HG02678 (cell line): ENCODE results near the gene GAS5.
"Not testable (repeated sequence)": the region's sequence is repeated elsewhere in the genome, so short reads cannot be mapped to it uniquely, and the experiment has no call there.

Experiments used
- ATAC-seq: cut with Tn5 transposase; IDR thresholded peaks from one replicate; pipeline ENCODE4 v1.9.1; 2021; ENCODE audit warnings: mild to moderate bottlenecking, moderate library complexity; ENCODE audit not compliant: unreplicated experiment

Gene GAS5

GRCh38 chr1:173867753-173868265, at the start of gene GAS5:
TSS of gene GAS5 (minus strand) at chr1:173867989.
- ATAC-seq: peak; percentile 70

GRCh38 chr1:173917149-173917548, 49.4 kb upstream of the GAS5 start, which contains the start of gene SERPINC1:
TSS of gene SERPINC1 (minus strand) at chr1:173917327. CDS start at chr1:173917259, 68 bp downstream.
- no peak for ATAC-seq

DNA sequence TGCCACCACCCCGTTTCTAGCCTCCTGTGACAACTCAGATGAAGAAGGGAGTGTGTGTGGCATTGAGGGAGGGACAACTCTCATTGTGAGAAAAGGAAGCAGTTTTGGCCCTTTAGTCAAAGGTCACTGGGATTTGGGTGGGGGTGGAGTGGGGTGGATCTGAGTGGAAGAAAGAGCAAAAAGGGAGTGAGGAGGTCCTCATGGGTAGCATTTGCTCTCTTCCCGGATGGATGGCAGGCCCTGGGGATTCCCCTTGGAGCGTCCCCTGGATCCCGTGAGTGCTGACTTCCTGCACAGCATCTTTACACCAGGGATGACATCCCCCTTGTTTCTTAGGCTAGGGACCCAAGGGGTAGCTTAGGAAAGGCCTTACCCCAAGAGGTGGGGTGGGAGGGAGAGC, 48.9 kb upstream of the GAS5 start:
- ATAC-seq: no peak

DNA sequence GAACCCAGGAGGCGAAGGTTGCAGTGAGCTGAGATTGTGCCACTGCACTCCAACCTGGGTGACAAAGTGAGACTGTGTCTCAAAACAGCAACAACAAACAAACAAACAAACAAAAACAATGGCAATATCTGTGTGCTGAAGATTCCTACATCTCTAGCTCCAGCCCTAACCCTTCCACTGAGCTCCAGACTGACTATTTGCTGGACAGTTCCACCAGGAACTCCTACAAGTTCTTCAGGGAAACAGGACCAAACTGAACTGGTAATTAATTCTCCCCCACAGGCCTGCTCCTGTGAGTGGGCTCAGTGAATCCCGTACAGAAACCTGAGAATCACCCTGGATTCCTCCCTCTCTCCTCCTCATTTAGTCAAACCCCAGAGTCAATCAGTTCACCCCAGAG, 47.8 kb upstream of the GAS5 start:
- no peak for ATAC-seq

DNA sequence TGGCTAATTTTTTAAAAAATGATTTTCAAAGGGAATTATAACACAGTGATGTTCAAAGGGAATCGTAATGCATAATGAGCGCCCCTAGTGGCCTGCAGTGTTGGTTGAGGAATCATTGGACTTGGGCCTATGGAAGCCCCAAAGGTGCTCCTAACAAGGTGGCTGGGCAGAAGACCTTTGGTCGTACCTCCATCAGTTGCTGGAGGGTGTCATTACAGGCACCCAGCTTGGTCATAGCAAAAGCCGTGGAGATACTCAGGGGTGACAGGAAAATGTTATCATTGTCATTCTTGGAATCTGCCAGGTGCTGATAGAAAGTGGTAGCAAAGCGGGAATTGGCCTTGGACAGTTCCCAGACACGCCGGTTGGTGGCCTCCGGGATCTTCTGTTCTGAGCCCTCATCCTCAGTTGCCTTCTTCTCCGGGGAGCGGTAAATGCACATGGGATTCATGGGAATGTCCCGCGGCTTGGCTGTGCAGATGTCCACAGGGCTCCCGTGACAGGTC, 46.6 kb upstream of the GAS5 start:
- ATAC-seq: no peak

DNA sequence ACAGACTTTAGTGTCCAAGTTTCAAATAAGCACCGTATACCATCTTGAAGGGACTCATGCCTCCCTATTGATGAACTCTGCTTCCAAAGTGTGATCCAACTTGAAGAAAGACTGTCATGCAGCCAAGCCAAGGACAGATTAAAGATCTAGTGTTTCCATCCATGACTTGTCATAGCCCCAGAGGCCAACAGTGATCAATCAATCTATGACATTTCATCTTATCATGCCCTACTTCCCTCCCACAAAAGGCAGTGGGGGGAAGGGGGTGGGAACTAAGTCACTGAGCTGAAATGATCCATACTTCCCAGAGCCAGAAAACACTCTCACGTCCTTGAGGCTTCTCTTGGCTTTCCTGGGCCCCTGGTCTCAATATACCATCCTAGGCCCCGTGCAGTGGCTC, 45.3 kb upstream of the GAS5 start:
- ATAC-seq: no peak

GRCh38 chr1:173903827-173904531, 36.2 kb upstream of the GAS5 start:
- no peak for ATAC-seq

DNA sequence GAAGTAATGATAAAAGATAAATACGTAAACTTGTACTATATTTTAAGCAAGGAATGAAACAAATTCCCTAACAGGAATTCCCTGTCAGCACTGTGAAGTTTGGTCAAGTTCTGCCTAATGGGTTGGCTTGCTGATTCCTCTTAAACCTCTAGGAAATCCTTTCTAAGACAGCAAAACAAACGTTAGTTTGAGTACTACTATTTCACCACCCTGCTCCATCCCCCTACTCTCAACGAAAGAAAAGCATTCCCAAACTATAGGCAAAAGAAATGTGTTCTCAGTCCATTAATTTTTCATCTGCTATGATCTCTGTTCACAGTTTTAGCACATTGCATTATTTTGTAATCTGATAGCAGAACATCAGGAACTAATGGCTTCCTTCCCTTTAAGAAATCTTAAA, 33.2 kb upstream of the GAS5 start:
- ATAC-seq: no peak

DNA sequence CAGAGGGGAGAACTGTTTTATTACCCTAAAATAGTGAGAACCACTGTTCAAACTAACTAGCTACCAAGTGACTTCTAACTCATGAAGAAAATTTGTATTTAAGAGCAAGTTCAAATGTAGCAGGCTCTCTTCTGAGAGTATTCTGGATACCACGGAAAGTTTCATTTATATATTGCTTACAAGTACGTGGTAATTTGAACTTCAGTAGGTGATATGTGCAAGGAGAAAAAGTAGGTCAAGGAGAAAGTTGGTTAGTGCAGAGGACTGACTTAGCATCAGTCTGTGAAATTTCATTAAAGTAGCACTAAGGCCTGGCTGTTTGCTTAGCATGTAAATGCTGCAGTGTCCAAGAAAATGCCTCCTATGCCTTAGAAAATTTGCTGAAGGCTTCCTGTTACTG, 32.6 kb upstream of the GAS5 start:
- no peak for ATAC-seq

DNA sequence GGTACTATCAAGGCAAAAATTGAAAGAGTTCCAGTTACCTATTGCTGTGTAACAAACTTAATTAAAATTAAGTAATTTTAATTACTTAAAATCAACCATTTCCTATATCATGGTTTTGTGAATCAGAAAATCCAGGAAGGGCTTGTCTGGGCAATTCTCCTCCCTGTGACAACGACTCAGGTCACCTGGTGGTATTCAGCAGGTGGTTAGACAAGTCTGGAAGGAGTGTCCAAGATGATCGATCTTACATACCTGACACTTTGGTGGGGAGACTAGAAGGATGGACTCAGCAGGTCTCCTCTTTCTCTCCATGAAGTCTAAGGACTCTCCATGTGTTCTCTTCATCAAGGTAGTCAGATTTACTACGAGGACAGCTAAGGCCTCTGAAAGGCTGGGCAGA, 26.4 kb upstream of the GAS5 start:
- no peak for ATAC-seq

GRCh38 chr1:173893611-173894010, 25.8 kb upstream of the GAS5 start:
- ATAC-seq: no peak

GRCh38 chr1:173889885-173890284, 22.1 kb upstream of the GAS5 start:
- no peak for ATAC-seq

DNA sequence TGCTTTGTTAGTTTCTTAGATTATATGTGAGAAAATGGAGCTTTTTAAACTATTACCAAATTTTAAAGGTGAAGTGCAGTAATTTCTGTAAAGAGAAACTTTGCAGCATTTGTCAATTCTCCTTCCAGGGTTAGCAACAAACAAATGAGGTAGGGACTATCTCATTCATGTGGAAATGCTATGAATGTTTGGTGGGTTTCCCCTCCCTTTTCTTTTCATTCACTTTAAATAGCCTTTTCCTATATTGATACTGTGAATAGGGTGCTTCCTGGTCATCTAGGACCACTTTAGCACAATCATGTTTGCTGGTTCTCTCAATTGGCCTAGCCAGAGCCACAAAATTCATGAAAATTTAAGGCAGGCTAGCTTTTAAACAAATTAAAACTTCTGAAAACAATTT, 21.0 kb upstream of the GAS5 start:
- no peak for ATAC-seq

- ATAC-seq: no peak
These were observed 19.8 kb upstream of the GAS5 start for GRCh38 chr1:173887627-173888026.

- no peak for ATAC-seq
These were observed 19.2 kb upstream of the GAS5 start for GRCh38 chr1:173886746-173887611.

DNA sequence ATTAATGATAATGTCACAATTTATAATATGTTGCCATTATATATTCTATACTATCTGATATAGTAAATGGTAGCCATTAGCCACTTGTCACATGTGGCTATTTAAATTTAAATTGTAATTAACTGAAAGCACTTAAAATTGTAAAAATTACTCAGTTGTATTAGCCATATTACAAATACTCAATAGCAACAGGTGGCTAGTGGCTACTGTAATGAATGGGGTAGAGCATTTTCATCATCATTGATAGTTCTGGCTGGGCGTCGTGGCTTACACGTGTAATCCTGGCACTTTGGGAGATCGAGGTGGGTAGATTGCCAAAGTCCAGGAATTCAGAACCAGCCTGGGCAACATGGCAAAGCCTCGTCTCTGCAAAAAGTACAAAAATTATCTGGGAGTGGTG, 16.9 kb upstream of the GAS5 start:
- ATAC-seq: no peak

GRCh38 chr1:173881117-173881516, 13.3 kb upstream of the GAS5 start:
- not testable (repeated sequence) for ATAC-seq

- no peak for ATAC-seq
These were observed 10.5 kb upstream of the GAS5 start for GRCh38 chr1:173878251-173878650.

DNA sequence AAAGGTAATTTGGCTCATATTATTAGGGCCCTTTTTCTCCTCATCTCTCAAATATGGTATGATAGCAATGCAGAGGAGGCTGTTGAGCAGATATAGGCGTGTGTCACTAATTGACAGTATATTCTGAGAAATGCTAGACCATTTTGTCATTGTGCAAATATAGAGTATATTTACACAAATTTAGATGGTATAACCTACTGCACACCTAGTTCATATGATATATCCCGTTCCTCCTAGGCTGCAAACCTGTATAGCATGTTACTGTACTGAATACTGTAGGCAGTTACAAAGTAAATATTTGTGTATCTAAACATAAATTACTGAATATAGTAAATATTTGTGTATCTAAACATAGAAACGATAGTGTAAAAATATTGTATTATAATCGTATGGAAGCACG, 8.9 kb upstream of the GAS5 start:
- ATAC-seq: no peak

DNA sequence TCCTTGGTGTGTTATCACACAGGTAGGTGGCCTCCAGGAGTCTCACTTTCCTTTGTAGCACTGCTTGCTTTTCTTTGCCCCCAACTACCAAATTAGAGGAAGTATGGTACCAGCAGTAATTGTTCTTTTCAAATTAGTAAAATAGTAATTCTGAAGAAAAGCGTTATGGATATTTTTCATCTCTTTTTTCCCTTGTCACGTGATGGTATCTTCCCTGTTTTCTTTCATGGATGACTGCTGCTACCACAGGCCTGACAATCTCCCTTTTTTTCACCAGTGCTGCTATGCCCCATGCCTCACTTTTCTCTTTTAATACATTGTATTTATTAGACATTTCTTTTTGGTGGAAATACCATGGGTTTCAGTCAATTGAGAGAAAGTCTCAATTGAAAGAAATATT, 3.7 kb upstream of the GAS5 start:
- ATAC-seq: no peak

- no peak for ATAC-seq
These were observed 3.3 kb upstream of the GAS5 start for GRCh38 chr1:173871091-173871490.
